GM21367 (cell line): ENCODE results near the gene CGGBP1.
A peak's percentile ranks its signal among the peaks of the same experiment; 100 is the strongest.
"Not testable (repeated sequence)": the region's sequence is repeated elsewhere in the genome, so short reads cannot be mapped to it uniquely, and the experiment has no call there.

Experiments
- ATAC-seq: cut with Tn5 transposase; IDR thresholded peaks from one replicate; pipeline ENCODE4 v1.9.1; 2021; ENCODE audit not compliant: unreplicated experiment

The CGGBP1 gene

DNA sequence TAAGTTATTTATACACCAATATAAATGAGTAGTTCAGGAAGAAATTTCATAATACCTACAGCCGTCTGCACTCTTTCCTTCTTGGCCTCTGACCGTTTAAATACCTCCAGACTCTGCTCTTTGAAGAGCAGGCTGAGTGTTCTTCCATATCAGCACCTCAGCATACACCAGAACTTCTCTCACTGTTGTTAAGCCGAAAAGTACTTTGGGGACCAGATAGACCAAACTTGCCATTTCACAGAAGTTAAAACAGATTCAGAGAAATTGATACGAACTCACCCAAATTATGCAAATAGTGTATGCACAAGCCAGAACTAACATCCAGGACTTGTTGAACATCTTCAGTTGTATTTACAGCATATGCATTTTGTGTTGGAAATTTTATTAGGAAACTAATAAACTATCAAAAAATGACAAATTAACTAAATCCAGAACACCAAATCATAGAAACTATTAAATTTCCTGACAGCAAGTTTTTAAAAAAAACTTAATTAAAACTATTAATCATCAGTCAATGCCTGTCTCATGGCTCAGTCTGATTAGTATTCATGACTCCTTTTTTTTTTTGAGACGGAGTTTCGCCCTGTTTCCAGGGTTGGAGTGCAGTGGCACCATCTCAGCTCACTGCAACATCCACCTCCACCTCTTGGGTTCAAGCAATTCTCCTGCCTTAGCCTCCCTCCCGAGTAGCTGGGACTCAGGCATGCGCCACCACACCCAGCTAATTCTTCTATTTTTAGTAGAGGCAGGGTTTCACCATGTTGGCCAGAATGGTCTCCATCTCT is 24.1 kb downstream of the CGGBP1 start:
- ATAC-seq = no peak

DNA sequence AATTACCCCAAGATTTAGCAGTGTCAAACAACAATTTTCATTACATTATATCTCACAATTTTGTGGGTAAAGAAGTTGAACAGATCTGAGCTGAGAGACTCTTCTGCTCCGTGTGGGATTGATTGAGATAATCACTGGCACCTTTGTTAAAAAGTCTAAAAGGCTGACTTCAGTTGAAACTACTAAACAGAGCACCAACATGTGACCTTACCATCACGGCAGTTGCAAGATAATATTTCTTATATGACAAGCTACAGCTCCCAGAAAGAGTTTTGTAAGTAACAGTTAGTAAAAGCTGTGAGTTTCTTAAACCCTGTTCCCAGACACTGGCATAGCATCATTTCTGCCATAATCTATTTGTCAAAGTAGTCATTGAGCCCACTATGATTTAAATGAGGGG is 25.0 kb downstream of the CGGBP1 start:
- no peak for ATAC-seq

DNA sequence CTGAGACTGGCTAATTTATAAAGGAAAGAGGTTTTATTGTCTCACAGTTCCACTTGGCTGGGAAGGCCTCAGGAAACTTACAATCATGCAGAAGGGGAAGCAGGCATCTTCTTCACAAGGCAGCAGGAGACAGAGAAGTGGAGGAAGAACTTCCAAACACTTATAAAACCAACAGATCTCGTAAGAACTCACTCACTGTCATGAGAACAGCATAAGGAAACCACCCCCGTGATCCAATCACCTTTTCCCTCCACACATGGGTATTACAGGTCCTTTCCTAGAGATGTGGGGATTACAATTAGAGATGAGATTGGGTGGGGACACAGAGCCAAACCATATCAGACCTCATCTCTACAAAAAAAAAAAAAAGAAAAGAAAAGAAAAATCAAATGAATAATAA is 25.7 kb downstream of the CGGBP1 start:
- no peak for ATAC-seq

DNA sequence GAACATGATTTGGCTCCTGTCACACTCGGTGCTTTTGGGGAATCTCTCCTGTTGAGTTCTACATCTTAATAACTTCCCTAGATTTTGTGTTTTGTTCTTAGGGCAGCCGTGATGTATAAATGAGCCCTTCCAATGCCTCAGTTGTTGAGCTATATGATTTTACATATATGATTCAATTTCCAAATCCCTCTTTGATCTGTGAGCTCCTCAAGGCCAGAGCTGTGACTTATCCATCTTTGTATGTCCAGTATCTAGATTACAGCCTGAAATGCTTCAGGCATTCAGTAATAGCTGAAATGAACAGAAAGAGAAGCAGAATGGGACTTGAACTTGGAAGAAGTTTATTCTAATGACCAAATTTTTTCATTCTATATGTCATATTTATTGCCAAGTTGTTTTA is 26.6 kb downstream of the CGGBP1 start:
- ATAC-seq = no peak

DNA sequence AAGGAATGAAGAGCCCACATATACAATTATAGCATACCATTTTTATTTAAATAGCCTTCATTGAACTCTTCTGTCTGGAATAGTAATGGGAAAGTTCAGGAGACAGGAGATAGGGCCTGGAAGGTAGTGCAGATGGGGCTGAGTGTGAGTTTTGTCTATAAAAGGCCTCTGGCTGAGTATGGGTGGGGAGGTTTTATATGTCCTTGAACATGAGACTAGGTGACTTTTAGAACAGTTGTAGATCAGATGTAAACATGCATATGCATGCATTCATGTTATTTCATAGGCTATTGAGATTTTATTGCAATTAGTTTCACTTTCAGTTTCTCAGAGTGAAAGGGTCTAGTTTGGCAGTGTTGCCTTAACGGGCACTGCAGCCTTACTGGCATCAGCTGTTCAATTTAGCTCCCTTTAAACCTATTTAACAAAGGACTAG is 27.1 kb downstream of the CGGBP1 start:
- peak; percentile 85 for ATAC-seq

DNA sequence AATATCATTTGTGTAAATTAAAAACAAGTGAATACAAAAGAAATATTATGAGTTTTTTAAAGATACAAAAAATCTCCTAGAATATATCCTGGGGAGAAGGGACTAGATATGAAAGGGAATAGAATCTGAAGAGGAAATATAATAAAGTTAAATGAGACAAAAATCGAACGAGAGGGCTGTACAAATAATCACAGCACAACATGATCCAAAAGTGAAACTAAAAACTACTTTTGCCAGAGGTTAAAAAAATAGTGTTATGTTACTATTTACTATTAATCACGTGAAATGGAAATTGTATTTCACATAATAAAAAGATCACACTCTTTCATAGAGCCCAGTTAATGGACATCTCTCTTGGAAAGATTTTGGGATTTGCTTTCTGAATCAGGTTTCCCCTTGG is 28.6 kb downstream of the CGGBP1 start:
- ATAC-seq = no peak

DNA sequence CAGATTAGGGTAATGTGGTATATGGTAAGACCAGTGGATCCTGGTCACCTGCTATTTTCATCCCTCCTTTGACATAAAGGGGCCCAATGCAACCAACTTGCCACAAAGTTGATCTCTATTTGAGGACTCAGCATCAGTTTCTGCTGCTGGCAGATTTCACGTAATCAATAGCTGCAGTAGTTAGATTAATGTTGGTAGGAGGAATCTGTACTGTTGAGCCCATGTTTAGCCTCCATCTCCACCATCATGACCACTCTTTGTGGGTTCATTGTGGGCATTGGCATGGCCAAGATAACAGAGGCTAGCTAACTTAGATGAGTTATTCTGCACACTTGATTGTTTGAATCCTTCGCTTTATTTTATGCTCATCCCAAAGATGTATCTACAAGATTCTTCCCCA is 29.9 kb downstream of the CGGBP1 start:
- no peak for ATAC-seq

DNA sequence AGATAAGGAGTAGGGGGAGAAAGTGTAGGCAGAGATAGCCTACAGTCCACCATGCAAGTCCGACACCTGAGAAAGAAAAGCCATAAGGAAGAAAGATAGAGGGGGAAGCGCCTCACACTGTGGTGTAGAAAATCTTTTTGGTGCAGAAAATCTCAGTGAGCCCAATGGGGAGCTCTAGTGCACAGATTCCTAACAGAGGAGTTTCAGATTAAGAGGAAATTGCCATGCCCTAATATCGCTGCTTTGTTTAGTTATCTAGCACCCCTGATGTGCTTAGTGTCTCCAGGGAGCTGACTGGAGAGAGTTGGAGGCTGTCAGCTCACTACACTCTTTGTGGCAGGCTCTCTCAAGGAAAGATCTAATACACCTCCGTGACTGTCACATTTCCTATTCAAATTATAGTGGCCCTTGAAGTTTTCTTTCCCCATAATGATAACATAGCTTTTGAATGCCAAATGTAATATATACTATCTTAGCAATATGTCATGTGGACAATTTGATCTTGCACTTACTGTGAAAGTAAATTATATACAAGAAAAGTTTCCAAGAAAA is 33.7 kb downstream of the CGGBP1 start:
- no peak for ATAC-seq

DNA sequence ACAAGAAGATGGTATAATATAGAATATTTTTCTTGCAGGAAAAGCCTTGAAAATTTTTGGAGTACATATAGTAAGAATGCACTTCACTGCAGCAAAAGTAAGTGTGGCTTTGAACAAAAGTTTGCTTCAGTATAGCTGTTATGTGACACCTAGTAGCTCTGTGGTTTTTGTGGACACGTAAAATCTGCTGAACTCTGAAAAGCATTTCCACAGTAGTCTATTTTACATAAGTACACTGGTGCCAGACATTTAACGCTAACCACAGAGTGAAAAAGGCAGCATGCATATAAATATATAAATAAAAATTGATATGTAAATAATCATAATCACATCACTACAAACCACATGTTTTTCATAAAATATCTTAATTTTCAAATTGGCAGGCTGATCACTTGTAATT is 39.8 kb downstream of the CGGBP1 start:
- peak; percentile 98 for ATAC-seq

DNA sequence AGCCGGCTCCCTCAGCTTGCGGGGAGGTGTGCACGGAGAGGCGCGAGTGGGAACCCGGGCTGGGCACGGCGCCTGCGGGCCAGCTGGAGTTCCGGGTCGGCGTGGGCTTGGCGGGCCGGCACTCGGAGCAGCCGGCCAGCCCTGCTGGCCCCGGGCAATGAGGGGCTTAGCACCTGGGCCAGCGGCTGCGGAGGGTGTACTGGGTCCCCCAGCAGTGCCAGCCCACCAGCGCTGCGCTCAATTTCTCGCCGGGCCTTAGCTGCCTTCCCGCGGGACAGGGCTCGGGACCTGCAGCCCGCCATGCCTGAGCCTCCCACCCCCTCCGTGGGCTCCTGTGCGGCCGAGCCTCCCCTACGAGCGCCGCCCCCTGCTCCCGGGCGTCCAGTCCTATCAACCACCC is 43.1 kb downstream of the CGGBP1 start:
- ATAC-seq = not testable (repeated sequence)

DNA sequence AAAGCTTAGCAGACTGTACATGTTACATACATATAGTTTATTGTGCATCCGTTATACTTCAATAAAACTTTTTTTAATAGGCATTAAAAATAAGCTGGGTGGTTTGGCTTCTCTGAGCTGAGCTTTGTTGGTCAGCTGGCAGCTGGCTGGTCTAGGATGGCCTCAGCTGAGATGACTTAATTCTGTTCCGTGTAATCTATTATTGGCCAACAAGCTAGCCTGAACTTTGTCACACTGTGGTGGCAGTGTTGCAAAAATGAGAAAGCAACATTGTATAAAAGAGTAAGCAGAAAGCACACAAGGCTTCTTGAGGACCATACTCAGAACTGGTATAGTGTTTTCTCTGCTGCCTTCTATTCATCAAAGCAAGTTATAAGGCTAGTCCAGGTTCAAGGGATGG is 45.2 kb downstream of the CGGBP1 start:
- no peak for ATAC-seq

DNA sequence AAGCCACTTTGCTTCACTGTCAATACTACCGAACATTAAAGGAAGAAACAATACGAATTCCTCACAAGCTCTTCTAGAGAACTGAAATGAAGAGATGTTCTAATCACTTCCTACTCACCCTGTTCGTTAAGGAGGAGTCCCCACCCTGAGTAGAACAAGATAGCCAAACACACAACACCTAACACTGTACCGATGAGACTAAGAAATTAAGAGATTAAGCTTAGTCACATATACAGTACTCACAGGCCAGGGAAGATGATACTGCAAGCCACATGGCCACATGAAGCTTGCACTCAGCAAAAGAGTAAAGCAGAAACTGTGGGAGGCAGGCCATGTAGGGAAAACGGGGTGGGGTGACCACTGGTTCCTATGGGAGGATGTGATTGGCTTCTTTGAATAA is 48.0 kb downstream of the CGGBP1 start:
- ATAC-seq = no peak

DNA sequence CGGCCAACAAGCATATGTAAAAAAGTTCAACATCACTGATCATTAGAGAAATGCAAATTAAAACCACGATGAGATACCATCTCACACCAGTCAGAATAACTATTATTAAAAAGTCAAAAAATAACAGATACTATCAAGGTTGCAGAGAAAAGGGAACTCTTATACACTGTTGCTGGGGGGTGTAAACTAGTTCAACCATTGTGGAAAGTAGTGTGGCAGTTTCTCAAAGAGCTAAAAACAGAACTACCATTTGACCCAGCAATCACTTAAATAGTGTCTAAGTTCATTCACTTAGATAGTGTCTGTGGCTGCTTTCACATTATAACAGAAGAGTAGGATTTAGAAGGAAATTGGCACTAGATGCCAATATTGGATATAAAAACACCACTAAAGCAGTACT is 49.7 kb downstream of the CGGBP1 start:
- ATAC-seq = no peak

DNA sequence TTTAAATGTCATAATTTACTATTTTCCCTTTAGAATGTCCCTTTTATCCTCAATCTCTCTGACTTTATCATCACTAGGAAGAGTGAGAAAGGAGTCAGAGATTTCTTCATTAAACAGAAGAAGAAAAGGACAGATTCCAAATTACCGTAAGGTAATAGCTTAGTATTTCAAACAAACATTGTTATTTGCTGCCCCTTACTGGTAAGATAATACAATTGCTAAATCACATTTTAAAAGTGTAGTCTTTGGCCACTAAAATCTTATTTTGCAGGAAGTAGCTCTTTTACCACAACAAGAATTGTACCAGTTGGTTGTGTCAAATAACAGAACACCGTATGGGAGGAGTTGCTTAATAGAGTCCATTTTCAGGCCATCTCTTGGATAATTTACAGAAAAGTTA is 53.7 kb downstream of the CGGBP1 start:
- peak; percentile 77 for ATAC-seq

DNA sequence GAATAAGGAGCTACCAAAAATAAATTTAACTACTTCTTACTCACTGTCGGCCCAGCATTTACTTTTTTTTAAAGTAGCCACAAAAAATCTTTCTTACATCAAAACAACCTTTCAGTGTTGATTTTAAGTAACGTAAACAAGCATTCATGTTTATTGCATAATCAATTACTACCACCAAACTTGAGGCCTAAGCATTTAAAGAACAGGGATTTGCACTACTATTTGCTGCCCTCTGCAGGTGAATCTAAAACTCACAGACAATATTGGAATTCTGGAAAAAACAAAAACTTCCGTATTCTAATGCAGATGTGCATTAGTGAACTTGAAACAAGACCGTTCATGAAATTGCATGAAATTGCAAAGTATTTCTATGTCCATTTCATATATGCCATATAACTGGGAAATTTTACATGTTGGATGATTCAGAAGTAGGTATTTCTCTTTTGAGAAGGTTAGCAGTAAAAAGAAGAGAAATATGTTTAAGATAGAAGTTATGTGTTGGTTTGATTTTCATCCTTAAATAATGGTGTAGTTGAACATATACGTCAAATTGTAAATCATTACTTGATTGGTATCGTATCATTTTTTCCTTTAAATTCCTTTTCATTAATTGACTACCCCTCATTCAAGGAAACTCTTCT is 55.6 kb downstream of the CGGBP1 start:
- ATAC-seq = no peak

DNA sequence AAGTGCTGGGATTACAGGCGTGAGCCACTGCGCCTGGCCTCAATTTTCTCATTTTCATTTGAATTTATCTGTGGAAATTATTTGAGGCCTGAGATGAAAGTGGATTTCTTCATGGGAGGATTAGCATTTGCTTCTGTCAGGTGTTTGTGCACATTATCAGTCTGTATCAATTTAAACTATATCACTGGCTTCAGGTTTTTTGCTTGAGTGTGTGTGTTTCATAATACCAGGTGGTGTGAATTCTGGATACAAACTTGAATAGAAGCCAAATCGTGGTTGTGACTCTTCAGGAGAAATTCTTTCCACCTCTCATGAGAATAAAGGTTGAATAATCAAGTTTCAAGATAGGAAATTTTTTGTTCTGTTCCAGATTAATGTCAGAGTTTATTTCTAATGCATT is 56.4 kb downstream of the CGGBP1 start:
- no peak for ATAC-seq
